Measurements from ENCODE around the gene GC. TPM values are rescaled to one million over a fixed set of nuclear protein-coding genes. Genes with fewer than 3 reads are reported as not detected.

GC gene
- total RNA-seq, 4 donors from 2014 or later = not detected

- no peaks in the 10 kb centered on the region for H3K36me3 ChIP-seq
- H3K4me1 ChIP-seq = no peaks in the 10 kb centered on the region
- DNase-seq = no peak
- no peaks in the 10 kb centered on the region for H3K27me3 ChIP-seq
- no peak for TF ChIP-seq CTCF (IDR thresholded peaks at IDR 0.05)
- no peak for TF ChIP-seq POLR2A (IDR thresholded peaks at IDR 0.05)
- intact Hi-C loops (cut with DNase I) = no loop called here
- H3K4me3 ChIP-seq (replicated peaks in 1 of 3) = no peak overlapping the region
- no peaks in the 10 kb centered on the region for H3K9me3 ChIP-seq
- 86 to 87% methylated on average over 1 of the region's 1 CpG for WGBS, 2 donors
- H3K27ac ChIP-seq = no peak overlapping the region
These were observed 90.9 kb downstream of the GC start for GRCh38 chr4:71692963-71693362.

- intact Hi-C loops (cut with DNase I) = no loop called here
These were observed 91.7 kb downstream of the GC start for GRCh38 chr4:71692198-71692597.

More at GRCh38 chr4:71692198-71692597, 91.7 kb downstream of the GC start:
- Histone ChIP-seq H3K27me3 (no peaks in the 10 kb centered on the region), H3K36me3 (no peaks in the 10 kb centered on the region), H3K4me3 (replicated peaks in 1 of 3) (no peak overlapping the region), H3K4me1 (no peaks in the 10 kb centered on the region), H3K27ac (no peak overlapping the region), H3K9me3 (no peaks in the 10 kb centered on the region)
- TF ChIP-seq POLR2A (IDR thresholded peaks at IDR 0.05) (no peak), CTCF (IDR thresholded peaks at IDR 0.05) (no peak)
- 71 to 74% methylated on average over 2 of the region's 2 CpGs for WGBS, 2 donors
- no peak for DNase-seq

Small RNA genes within 50 kb of the gene (small RNA-seq; reads per million reads assigned to genes)
- gene RNA5SP163 = not detected

Other genes starting within 250 kb of the GC start
- under 1 TPM in 1 of 4 donors, not detected in 3; 0.33 TPM for gene NPFFR2, start 247.9 kb upstream of the GC start, total RNA-seq

Measured in thyroid gland (tissue), 4 donors.